Smooth muscle cell (in vitro differentiated cells): ENCODE data around the gene FAM168A. TPM values are rescaled to one million over a fixed set of nuclear protein-coding genes. Genes with fewer than 3 reads are reported as not detected.

Experiments used
- DNase-seq: peaks from one replicate; lab custom pipeline; 2025; ENCODE audit not compliant: unreplicated experiment; lab: John Stamatoyannopoulos, UW
- H2AFZ ChIP-seq: fragments of 200-600 bp; sonication (generic); 2 replicates; pipeline ENCODE4 v1.6.0; 2016; ENCODE audit warnings: antibody characterized with exemption, low read depth, mild to moderate bottlenecking
- H3F3A ChIP-seq: fragments of 200-600 bp; sonication (generic); 2 replicates; pipeline ENCODE4 v1.6.0; 2017; ENCODE audit warnings: antibody characterized with exemption, low read depth
- H3K27ac ChIP-seq: fragments of 200-600 bp; sonication (generic); 2 replicates; pipeline ENCODE4 v1.5.1; 2016; ENCODE audit warnings: low read depth, mild to moderate bottlenecking
- H3K27me3 ChIP-seq: fragments of 200-600 bp; sonication (generic); 2 replicates; pipeline ENCODE4 v1.6.1; 2016; ENCODE audit warnings: low read depth, mild to moderate bottlenecking
- H3K36me3 ChIP-seq: fragments of 200-600 bp; sonication (generic); 2 replicates; pipeline ENCODE4 v1.5.1; 2016; ENCODE audit warnings: low read depth
- H3K4me1 ChIP-seq: fragments of 200-600 bp; sonication (generic); 2 replicates; pipeline ENCODE4 v1.5.1; 2016; ENCODE audit warnings: low read depth
- H3K4me2 ChIP-seq: fragments of 200-600 bp; sonication (generic); 2 replicates; pipeline ENCODE4 v1.6.0; 2016; ENCODE audit warnings: mild to moderate bottlenecking
- H3K4me3 ChIP-seq: fragments of 200-600 bp; sonication (generic); 2 replicates; pipeline ENCODE4 v1.5.1; 2016; ENCODE audit warnings: mild to moderate bottlenecking
- H3K79me2 ChIP-seq: fragments of 200-600 bp; sonication (generic); 2 replicates; pipeline ENCODE4 v1.6.0; 2016; ENCODE audit warnings: low read depth, mild to moderate bottlenecking
- H3K9ac ChIP-seq: fragments of 200-600 bp; sonication (generic); 2 replicates; pipeline ENCODE4 v1.6.0; 2016; ENCODE audit warnings: low read depth
- H3K9me3 ChIP-seq: fragments of 200-600 bp; sonication (generic); replicated peaks from 2 replicates; pipeline ENCODE4 v1.5.1; 2016; ENCODE audit warnings: low read depth
- H4K20me1 ChIP-seq: fragments of 200-600 bp; sonication (generic); 2 replicates; pipeline ENCODE4 v1.6.0; 2016; ENCODE audit warnings: low read depth
- WGBS: methylation state at CpG from one replicate; pipeline ENCODE4 v1.1.7; 2016; ENCODE audit warnings: low lambda C conversion rate; 5-methylcytosine and 5-hydroxymethylcytosine counted together
- polyA plus RNA-seq: library from polyadenylated mRNA; unstranded; fragments of >200 nt; fragmentation: Nextera tagmentation; extraction: Ambion mirVana; gene quantifications from 2 replicates; pipeline ENCODE4 v1.2.1, GENCODE V29; 2016
- total RNA-seq: library from RNA; depleted of rRNA; stranded (reverse); fragments of >200 nt; gene quantifications from 2 replicates; pipeline ENCODE4 v1.2.3, GENCODE V29; 2014
- TF ChIP-seq, protein P1 (sequence below): fragments of 200-600 bp; sonication (generic); IDR thresholded peaks from 2 replicates; pipeline ENCODE4 v1.5.1; 2017; ENCODE audit warnings: borderline replicate concordance, mild to moderate bottlenecking, antibody characterized with exemption; ENCODE audit not compliant: insufficient read depth, poor library complexity, severe bottlenecking

FAM168A gene
- total and polyA plus RNA-seq, 2 experiments from 2014 or later, result 10.8 to 32.5 TPM

DNA sequence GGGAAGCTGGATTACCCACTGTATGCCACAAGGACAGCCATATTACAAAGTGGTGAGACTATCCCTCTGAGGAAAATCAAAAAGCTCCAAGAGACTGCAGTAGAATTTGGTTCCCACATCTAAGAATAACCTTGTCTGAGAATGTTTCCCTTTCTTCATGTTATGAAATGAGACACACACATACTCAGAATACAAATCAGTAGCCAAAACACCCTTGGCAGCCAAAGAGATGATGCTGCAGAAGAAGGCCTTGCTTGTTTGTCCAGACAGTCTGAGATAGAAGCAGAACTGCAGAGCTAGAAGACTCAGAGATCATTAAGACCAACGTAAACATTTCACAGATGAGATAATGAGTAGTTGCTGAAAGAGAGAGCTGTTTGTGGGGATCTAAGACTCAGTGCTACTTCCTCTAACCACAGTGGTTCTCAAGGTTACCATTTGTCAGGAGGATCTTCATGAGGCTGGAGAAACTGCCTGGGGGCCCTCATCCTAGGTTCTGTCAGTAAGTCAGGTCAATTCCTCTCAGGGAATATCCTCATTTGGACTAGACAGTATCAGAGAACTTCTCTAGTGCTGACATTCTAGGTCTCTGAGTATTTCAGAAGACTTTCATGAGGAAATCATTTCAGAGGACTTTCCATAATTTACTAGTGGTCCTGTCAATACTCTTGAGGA, 182.8 kb downstream of the FAM168A start:
- Histone ChIP-seq H3K36me3 (no peaks in the 10 kb centered on the region), H3K27me3 (no peaks in the 10 kb centered on the region), H3K79me2 (no peaks in the 10 kb centered on the region), H4K20me1 (no peaks in the 10 kb centered on the region), H2AFZ (no peak overlapping the region), H3K9ac (peak overlapping the region; percentile 76), H3K9me3 (no peaks in the 10 kb centered on the region), H3K4me1 (peaks cover 27% of the 10 kb centered on the region), H3K4me2 (peak overlapping the region; percentile 56), H3K27ac (peak overlapping the region; percentile 93), H3K4me3 (no peak overlapping the region), H3F3A (peaks cover 24% of the 10 kb centered on the region)
- TF ChIP-seq, protein P1, sequence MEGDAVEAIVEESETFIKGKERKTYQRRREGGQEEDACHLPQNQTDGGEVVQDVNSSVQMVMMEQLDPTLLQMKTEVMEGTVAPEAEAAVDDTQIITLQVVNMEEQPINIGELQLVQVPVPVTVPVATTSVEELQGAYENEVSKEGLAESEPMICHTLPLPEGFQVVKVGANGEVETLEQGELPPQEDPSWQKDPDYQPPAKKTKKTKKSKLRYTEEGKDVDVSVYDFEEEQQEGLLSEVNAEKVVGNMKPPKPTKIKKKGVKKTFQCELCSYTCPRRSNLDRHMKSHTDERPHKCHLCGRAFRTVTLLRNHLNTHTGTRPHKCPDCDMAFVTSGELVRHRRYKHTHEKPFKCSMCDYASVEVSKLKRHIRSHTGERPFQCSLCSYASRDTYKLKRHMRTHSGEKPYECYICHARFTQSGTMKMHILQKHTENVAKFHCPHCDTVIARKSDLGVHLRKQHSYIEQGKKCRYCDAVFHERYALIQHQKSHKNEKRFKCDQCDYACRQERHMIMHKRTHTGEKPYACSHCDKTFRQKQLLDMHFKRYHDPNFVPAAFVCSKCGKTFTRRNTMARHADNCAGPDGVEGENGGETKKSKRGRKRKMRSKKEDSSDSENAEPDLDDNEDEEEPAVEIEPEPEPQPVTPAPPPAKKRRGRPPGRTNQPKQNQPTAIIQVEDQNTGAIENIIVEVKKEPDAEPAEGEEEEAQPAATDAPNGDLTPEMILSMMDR, result no peak
- WGBS, result 0% methylated on average over 1 of the region's 1 CpG
- no peak for DNase-seq

DNA sequence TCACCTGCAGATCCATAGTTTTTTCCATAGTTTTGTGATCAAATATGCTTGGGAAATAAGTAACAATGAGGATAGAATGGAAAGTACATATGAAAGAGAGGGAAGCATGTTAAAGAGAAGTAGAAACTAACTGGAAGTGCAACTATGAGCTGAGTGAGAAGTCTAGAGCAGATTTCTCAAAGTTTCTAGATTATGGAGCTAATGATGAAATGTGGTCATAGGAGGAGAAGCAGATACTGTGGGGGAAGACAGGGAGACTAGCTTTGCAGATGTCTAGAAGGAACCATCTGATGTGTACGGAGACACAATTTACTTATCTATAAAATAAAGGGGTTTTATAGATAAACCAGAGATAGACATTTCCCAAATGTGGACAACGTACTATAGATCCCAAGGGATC, 184.7 kb downstream of the FAM168A start:
- Histone ChIP-seq H3K4me2 (peak overlapping the region; percentile 56), H3K9me3 (no peaks in the 10 kb centered on the region), H2AFZ (no peak overlapping the region), H3K9ac (peak overlapping the region; percentile 76), H3K36me3 (no peaks in the 10 kb centered on the region), H3K27ac (peak overlapping the region; percentile 93), H4K20me1 (no peaks in the 10 kb centered on the region), H3F3A (peaks cover 20% of the 10 kb centered on the region), H3K4me1 (peaks cover 27% of the 10 kb centered on the region), H3K27me3 (no peaks in the 10 kb centered on the region), H3K79me2 (no peaks in the 10 kb centered on the region), H3K4me3 (no peak overlapping the region)
- no peak for DNase-seq
- 74% methylated on average over 2 of the region's 2 CpGs for WGBS
- TF ChIP-seq, protein P1, result no peak

DNA sequence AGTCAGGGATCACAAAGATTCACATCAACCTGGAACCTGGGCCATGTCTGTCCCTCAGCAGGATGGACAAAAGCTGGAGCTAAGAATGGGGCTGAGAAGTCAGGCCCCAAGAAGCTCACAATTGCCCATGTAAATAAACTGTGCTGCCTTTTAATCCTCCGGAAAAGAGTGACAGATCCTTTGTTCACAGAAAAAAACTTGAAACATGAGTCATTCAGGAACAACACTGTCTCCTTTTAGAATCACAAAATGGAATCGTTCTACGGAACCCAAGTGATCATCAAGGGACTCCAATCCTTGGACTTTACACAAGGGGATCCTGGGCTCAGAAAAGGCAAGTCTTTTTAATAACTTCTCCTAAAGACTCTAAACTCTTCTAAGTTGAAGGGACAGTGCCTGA, 185.6 kb downstream of the FAM168A start:
- Histone ChIP-seq H3K4me1 (peaks cover 27% of the 10 kb centered on the region), H4K20me1 (no peaks in the 10 kb centered on the region), H3K4me3 (no peak overlapping the region), H3K27ac (peak overlapping the region; percentile 93), H3K4me2 (peak overlapping the region; percentile 28), H3K9me3 (no peaks in the 10 kb centered on the region), H3K27me3 (no peaks in the 10 kb centered on the region), H3K79me2 (no peaks in the 10 kb centered on the region), H3K36me3 (no peaks in the 10 kb centered on the region), H2AFZ (no peak overlapping the region), H3K9ac (no peak overlapping the region), H3F3A (peaks cover 19% of the 10 kb centered on the region)
- no peak for DNase-seq
- WGBS, result 38% methylated on average over 3 of the region's 3 CpGs
- TF ChIP-seq, protein P1, result no peak

GRCh38 chr11:73411031-73411430, 186.9 kb downstream of the FAM168A start:
- no peak for DNase-seq
- H3K4me1 ChIP-seq, result peaks cover 27% of the 10 kb centered on the region
- H3K27ac ChIP-seq, result no peak overlapping the region
- peaks cover 11% of the 10 kb centered on the region for H3F3A ChIP-seq
- H3K9me3 ChIP-seq, result no peaks in the 10 kb centered on the region
- WGBS, result 83% methylated on average over 2 of the region's 2 CpGs
- H3K4me3 ChIP-seq, result no peak overlapping the region
- TF ChIP-seq, protein P1, result no peak
- H3K27me3 ChIP-seq, result no peaks in the 10 kb centered on the region
- no peak overlapping the region for H3K9ac ChIP-seq
- H4K20me1 ChIP-seq, result no peaks in the 10 kb centered on the region
- H3K4me2 ChIP-seq, result no peak overlapping the region
- no peaks in the 10 kb centered on the region for H3K79me2 ChIP-seq
- no peaks in the 10 kb centered on the region for H3K36me3 ChIP-seq
- no peak overlapping the region for H2AFZ ChIP-seq
